Mesodermal cell (in vitro differentiated cells): ENCODE measurements around the gene ADGRG6.
"Not testable (repeated sequence)": the region's sequence is repeated elsewhere in the genome, so short reads cannot be mapped to it uniquely, and the experiment has no call there.

Source experiments
- H3K27ac ChIP-seq: 2 replicates; pipeline ENCODE4 v1.7.0; 2013; ENCODE audit warnings: mild to moderate bottlenecking, low read depth, low read length, moderate library complexity; ENCODE audit not compliant: severe bottlenecking
- H3K36me3 ChIP-seq: 2 replicates; pipeline ENCODE4 v1.7.1; 2013; ENCODE audit warnings: mild to moderate bottlenecking, low read length, moderate library complexity; ENCODE audit not compliant: control insufficient read depth, insufficient read depth
- H3K4me1 ChIP-seq: one replicate; pipeline ENCODE4 v1.7.1; 2013; ENCODE audit warnings: mild to moderate bottlenecking, low read length; ENCODE audit not compliant: insufficient read depth, control insufficient read depth, poor library complexity, severe bottlenecking
- H3K4me3 ChIP-seq: 2 replicates; pipeline ENCODE4 v1.7.0; 2013; ENCODE audit warnings: low read length, control low read depth, mild to moderate bottlenecking; ENCODE audit not compliant: insufficient read depth, poor library complexity, severe bottlenecking; ENCODE audit errors: extremely low read depth
- H3K9me3 ChIP-seq: 2 replicates; pipeline ENCODE4 v1.7.1; 2013; ENCODE audit warnings: mild to moderate bottlenecking, low read length, moderate library complexity; ENCODE audit not compliant: control insufficient read depth
- WGBS, 2 experiments: methylation state at CpG; one replicate each; pipeline ENCODE4 v1.1.5; 2013; ENCODE audit warnings: missing lambda C conversion rate in 2 of 2; ENCODE audit not compliant: insufficient coverage in 2 of 2; 5-methylcytosine and 5-hydroxymethylcytosine counted together

ADGRG6 gene

DNA sequence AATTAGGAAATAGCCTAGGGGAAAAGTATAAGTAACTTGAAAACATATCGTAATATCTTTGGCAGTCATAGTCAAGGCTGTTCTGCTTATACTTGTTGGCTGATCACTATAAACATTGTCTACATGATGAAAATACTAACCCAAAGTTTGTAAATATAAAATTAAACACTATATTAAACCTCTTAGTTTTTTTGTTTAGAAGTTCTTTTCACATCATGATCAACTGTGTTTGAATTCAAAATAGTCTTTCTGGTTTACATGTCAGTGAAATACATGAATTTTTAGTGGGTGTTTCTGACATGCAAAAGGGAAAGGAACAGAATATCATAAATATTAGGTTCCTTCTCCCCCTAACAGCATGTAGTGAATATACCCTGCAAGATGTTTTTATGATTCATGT, 43.5 kb downstream of the ADGRG6 start:
- no CpG with 5 or more reads among the region's 1 CpG for WGBS, 2 experiments
- H3K36me3 ChIP-seq, result peaks cover 3% of the 10 kb centered on the region
- peaks cover 7% of the 10 kb centered on the region for H3K9me3 ChIP-seq
- no peak overlapping the region for H3K4me3 ChIP-seq
- peaks cover 4% of the 10 kb centered on the region for H3K4me1 ChIP-seq
- H3K27ac ChIP-seq, result no peak overlapping the region

DNA sequence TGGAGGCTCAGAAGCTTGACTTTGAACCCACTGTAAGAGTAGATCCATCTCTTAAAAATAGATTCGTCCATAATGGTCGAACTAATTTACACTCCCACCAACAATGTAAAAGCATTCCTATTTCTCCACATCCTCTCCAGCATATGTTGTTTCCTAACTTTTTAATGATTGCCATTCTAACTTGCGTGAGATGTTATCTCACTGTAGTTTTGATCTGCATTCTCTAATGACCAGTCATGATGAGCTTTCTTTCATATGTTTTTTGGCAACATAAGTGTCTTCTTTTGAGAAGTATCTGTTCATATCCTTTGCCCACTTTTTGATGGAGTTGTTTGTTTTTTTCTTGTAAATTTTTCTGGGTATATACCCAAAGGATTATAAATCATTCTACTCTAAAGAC, 44.4 kb downstream of the ADGRG6 start:
- H3K36me3 ChIP-seq, H3K4me3 ChIP-seq: not testable (repeated sequence)
- WGBS, 2 experiments, result 92% methylated on average over 2 to 3 of the region's 3 CpGs

DNA sequence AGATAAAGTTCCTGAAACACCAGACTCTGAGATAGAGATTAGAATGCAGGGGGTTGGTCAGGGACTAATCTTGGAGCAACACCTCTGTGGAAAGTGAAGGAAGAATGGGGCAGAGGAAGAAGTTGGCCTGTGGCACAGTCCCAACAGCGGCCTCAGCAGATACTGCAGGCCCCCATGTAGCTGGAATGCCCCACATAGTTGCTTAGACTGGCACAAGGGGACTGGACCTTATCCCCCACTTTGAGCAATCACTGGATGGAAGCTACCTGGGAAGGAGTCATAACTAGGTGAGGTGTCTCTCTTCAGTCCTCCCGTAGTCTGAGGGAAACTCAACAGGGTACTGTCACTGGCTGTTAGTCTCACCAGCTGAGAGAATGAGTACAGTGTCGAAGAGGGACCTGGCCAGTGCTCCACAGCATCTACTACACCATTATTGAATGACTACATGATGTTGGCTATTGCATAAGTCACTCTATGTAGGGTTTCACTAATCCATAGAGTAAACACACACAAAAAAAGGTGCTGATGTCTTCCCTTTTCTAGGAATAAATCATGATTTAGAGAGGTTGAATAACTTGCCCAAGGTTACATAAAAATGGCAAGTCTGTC, 47.5 kb downstream of the ADGRG6 start:
- Histone ChIP-seq H3K4me3 (no peak overlapping the region), H3K9me3 (peaks cover 15% of the 10 kb centered on the region), H3K27ac (no peak overlapping the region), H3K36me3 (peaks cover 8% of the 10 kb centered on the region), H3K4me1 (no peaks in the 10 kb centered on the region)
- 93 to 100% methylated on average over 2 to 3 of the region's 3 CpGs for WGBS, 2 experiments

More for the DNA sequence above, 44.4 kb downstream of the ADGRG6 start:
- H3K4me1 ChIP-seq, H3K27ac ChIP-seq: not testable (repeated sequence)
- H3K9me3 ChIP-seq, result peaks cover 11% of the 10 kb centered on the region

DNA sequence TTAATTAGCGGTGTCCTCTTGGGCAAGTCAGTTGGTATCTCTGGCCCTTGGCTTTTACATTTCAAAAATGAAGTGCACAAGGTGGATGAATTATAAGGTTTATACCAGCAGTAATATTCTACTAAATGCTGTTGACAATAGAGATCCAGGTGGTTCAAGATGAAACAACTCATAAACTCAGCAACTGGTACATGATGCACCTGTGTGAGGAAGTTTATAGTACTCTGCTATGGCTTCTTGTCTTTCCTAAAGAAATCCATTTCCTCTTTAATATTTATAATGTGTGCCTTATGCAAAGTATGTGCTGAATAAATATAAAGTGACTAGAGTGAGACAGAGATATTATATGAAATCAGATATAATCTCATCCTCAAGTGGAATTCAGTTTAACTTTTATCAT, 48.5 kb downstream of the ADGRG6 start:
- no CpG with 5 or more reads among the region's 1 CpG for WGBS, 2 experiments
- H3K36me3 ChIP-seq, result peaks cover 8% of the 10 kb centered on the region

DNA sequence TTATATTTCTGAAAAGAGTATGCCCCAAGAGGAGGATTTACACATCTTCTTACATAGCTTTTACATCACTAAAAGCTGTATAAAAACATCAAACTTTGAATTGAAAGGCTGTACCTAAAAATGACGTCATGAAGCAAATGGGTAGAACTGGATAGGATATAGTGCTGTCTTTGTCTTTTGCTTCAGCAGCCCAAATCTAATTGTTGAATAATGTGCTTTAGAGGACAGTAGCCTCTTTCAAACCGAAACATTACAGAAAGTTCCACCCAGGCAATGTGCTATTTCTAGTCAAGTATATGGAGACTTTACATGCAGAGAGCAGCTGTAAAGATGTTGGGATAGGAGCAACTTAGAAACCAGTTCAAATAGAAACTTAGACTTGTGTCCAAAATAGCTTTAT, 51.9 kb downstream of the ADGRG6 start:
- Histone ChIP-seq H3K27ac (peak overlapping the region; percentile 51), H3K4me1 (peaks cover 3% of the 10 kb centered on the region), H3K9me3 (peaks cover 15% of the 10 kb centered on the region), H3K36me3 (peaks cover 8% of the 10 kb centered on the region), H3K4me3 (no peak overlapping the region)
- 67% methylated on average over 1 of the region's 2 CpGs; no CpG with 5 or more reads in 1 of the 2 experiments for WGBS, 2 experiments

More for the DNA sequence above, 48.5 kb downstream of the ADGRG6 start:
- H3K4me1 ChIP-seq, result no peaks in the 10 kb centered on the region
- no peak overlapping the region for H3K27ac ChIP-seq
- peaks cover 15% of the 10 kb centered on the region for H3K9me3 ChIP-seq
- H3K4me3 ChIP-seq, result no peak overlapping the region

DNA sequence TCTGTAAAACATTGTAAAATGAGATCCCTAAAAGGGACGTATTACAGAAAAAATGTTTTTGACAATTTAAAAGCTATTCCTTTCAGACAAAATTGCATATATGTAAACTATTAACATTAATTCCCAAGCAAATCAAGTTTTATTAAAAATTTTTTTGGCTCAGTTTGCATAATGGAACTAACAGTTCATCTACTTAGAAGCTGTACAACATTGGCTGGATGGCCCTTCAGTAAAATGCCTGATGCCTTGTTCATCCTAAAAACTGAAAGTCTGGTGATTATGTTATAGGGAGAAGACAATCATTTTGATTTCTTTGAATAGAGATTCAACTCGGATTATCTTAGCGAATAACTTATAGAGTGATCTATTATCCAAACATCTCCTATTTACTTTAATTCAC, 52.8 kb downstream of the ADGRG6 start:
- peaks cover 11% of the 10 kb centered on the region for H3K9me3 ChIP-seq
- no CpG with 5 or more reads among the region's 3 CpGs for WGBS, 2 experiments

DNA sequence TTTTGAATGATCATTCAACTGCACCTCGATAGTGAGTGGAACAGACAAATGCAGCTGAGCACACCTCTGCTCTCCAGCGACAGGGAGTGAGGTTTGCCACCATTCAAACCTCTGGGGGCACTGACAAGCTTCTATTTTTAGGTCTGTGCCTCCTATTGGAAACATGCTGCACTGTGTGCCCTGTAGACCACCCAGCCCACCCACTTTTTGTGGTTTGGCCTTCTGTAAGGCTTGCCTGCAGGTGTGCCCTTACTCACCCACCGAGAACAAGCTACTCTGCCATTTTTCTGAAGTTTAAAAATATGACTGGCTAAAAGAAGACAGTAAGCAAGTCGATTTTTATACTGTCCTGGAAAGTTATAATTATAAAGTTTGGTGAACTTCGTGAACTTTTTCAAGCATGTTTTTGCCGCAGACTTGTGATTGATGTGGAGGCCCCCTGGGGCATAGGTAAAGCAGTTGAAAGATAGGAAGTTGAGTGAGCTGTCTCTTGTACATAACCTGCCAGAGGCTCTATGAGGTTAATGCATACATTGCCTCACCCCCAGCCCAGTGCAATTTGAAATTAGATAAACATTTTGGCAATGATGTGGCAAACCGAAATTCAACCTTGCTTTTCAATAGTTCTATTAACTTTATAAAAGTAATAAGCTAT, 53.8 kb downstream of the ADGRG6 start:
- Histone ChIP-seq H3K36me3 (peaks cover 3% of the 10 kb centered on the region), H3K27ac (no peak overlapping the region), H3K9me3 (peaks cover 9% of the 10 kb centered on the region), H3K4me3 (no peak overlapping the region), H3K4me1 (peaks cover 3% of the 10 kb centered on the region)
- 80 to 88% methylated on average over 3 to 6 of the region's 7 CpGs for WGBS, 2 experiments

More for the DNA sequence above, 52.8 kb downstream of the ADGRG6 start:
- Histone ChIP-seq H3K4me3 (no peak overlapping the region), H3K4me1 (peaks cover 3% of the 10 kb centered on the region), H3K27ac (no peak overlapping the region), H3K36me3 (peaks cover 8% of the 10 kb centered on the region)

DNA sequence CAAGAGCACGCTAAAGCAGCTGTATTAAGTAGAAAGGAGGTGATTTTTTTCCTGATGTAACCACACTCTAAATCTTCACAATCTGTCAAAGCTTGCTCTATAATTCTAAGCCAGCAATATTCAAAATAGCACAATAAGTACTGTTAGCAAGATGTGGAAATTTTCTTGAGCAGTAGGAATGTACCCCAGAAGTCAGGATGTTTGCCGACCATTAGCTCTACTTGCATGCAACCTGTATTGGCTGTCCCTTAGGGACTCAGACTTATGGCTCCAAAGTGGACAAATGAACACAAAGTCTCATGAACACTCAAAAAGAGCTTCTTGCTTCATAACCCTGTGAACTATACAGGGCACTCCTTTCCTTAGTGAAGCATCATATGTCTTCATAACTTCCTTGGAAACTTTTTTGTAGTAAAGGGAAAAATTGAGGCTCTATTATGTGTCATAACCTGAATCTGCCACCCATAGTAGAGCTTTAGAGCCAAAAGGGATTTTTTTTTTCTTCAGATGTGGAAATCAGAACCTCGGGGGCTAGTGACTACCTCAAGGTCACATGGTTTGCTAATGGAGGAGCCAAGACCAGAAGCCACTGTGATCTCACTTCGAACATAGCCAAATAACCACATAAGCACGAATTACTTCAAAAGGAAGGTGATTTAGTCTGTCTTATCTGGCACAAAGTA, 54.5 kb downstream of the ADGRG6 start:
- Histone ChIP-seq H3K27ac (no peak overlapping the region), H3K4me3 (no peak overlapping the region), H3K36me3 (peaks cover 3% of the 10 kb centered on the region), H3K4me1 (peaks cover 9% of the 10 kb centered on the region), H3K9me3 (peaks cover 2% of the 10 kb centered on the region)
- 85 to 90% methylated on average over 1 to 2 of the region's 5 CpGs for WGBS, 2 experiments

DNA sequence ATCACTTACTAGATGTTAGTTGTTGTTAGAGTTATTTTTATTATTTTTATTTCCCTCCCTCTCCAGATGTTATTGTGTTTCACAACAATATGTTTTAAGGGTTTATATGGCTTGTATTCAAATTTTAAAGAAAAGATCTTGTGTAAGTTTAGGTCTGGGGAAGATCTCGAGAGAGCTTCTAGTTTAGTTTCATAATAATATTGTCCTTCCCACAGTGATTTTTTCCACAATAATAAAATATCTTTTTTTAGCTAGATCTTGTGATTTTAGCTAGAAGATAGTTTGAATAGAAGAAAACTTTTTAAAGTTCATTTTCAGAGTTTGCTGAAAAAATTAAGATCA, 55.0 kb downstream of the ADGRG6 start:
- peaks cover 3% of the 10 kb centered on the region for H3K36me3 ChIP-seq
- no peak overlapping the region for H3K27ac ChIP-seq
- H3K4me1 ChIP-seq, result peaks cover 13% of the 10 kb centered on the region
- no peaks in the 10 kb centered on the region for H3K9me3 ChIP-seq
- WGBS, 2 experiments, result no CpG with 5 or more reads among the region's 1 CpG
- no peak overlapping the region for H3K4me3 ChIP-seq

DNA sequence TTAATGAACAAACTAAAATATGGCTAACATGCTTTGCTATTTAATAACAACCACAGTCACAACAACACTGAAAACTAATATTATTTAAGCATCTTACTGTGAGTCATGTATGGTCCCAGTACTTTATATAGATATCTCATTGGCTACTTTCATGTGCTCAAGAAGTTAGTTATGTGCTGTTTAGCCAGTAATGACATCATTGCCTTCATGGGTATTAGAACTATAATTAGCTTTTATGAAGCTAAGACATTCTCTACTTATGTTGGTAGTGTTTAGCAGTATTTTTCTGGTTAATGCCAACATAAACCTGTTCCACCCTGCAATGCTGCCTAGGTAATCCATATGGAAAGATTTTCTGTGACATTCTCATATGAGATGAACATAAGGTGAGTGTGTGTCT, 56.1 kb downstream of the ADGRG6 start:
- no peak overlapping the region for H3K27ac ChIP-seq

More for the DNA sequence above, 56.1 kb downstream of the ADGRG6 start:
- peaks cover 16% of the 10 kb centered on the region for H3K4me1 ChIP-seq
- H3K9me3 ChIP-seq, result no peaks in the 10 kb centered on the region
- no peaks in the 10 kb centered on the region for H3K36me3 ChIP-seq
- H3K4me3 ChIP-seq, result no peak overlapping the region
